GM06990 (cell line): ENCODE measurements around the gene LAGE3.

ENCODE experiments used
- DNase-seq: peaks from one replicate; pipeline ENCODE4 v3.0.0-alpha.2; 2011; ENCODE audit not compliant: insufficient read length; ENCODE audit errors: extremely low read depth
- H3K27me3 ChIP-seq: replicated peaks from 2 replicates; pipeline ENCODE4 v1.6.0; 2011; ENCODE audit warnings: low read length; ENCODE audit not compliant: control insufficient read depth, insufficient read depth
- H3K36me3 ChIP-seq: 2 replicates; pipeline ENCODE4 v1.5.1; 2011; ENCODE audit warnings: low read length; ENCODE audit not compliant: control insufficient read depth, insufficient read depth
- H3K4me3 ChIP-seq: replicated peaks from 2 replicates; pipeline ENCODE4 v1.5.1; 2011; ENCODE audit warnings: low read depth, mild to moderate bottlenecking, control low read depth, low read length
- TF ChIP-seq, protein P1 (sequence below): IDR thresholded peaks from 2 replicates; pipeline ENCODE4 v1.5.1; 2011; ENCODE audit warnings: low read length, control low read depth, mild to moderate bottlenecking, inconsistent platforms; ENCODE audit not compliant: insufficient read depth, poor library complexity, severe bottlenecking

LAGE3 gene

DNA sequence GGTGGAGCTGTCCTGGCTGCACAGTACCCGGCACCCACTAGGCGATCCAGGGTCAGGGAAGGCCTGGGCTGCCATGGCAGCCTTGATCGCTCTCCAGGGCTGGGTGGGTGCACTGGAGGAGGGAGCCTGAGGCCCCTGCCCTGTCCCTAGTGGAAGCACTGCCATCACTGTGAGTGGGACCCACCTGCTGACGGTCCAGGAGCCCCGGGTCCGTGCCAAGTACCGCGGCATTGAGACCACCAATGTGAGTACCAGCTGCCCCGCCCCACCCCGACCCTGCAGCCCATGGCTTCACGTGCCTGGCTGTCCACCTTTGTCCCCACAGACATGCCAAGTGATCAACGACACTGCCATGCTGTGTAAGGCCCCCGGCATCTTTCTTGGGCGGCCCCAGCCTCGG lies 12.2 kb downstream of the LAGE3 start:
- H3K27me3 ChIP-seq = no peaks in the 10 kb centered on the region
- H3K36me3 ChIP-seq = no peaks in the 10 kb centered on the region; the same call in 1 of the 2 replicates
- no peak for DNase-seq
- TF ChIP-seq, protein P1, sequence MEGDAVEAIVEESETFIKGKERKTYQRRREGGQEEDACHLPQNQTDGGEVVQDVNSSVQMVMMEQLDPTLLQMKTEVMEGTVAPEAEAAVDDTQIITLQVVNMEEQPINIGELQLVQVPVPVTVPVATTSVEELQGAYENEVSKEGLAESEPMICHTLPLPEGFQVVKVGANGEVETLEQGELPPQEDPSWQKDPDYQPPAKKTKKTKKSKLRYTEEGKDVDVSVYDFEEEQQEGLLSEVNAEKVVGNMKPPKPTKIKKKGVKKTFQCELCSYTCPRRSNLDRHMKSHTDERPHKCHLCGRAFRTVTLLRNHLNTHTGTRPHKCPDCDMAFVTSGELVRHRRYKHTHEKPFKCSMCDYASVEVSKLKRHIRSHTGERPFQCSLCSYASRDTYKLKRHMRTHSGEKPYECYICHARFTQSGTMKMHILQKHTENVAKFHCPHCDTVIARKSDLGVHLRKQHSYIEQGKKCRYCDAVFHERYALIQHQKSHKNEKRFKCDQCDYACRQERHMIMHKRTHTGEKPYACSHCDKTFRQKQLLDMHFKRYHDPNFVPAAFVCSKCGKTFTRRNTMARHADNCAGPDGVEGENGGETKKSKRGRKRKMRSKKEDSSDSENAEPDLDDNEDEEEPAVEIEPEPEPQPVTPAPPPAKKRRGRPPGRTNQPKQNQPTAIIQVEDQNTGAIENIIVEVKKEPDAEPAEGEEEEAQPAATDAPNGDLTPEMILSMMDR = no peak
- H3K4me3 ChIP-seq = no peak overlapping the region

DNA sequence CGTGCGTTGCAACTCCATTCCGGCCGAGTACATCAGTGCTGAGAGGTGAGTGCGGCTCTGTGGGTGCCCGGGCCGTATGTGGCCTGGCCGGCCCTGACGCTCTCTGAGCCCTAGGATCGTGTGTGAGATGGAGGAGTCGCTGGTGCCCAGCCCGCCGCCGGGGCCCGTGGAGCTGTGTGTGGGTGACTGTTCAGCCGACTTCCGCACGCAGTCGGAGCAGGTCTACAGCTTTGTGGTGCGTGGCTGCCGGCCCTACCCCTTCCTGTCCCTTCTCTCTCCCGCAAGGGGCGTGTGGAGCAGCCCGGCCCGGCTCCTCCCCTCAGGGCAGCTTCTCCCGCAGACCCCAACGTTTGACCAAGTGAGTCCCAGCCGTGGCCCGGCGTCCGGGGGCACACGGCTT lies 13.0 kb downstream of the LAGE3 start:
- no peaks in the 10 kb centered on the region; the same call in 1 of the 2 replicates for H3K36me3 ChIP-seq
- DNase-seq = no peak
- H3K27me3 ChIP-seq = no peaks in the 10 kb centered on the region
- TF ChIP-seq, protein P1 = no peak
- H3K4me3 ChIP-seq = no peak overlapping the region

DNA sequence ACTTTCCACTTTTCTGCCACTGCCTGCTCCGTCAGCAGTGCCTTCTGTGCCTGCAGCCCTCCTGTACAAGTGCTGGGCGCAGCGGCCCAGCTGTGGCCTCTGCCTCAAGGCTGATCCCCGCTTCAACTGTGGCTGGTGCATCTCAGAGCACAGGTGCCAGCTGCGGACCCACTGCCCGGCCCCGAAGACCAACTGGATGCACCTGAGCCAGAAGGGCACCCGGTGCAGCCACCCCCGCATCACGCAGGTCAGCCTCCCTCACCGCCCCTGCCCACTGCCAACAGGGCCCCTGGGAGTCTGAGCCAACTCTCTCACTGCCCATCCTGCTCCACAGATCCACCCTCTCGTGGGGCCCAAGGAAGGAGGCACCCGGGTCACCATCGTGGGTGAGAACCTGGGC lies 13.5 kb downstream of the LAGE3 start:
- H3K27me3 ChIP-seq = no peaks in the 10 kb centered on the region
- TF ChIP-seq, protein P1 = no peak
- no peaks in the 10 kb centered on the region; the same call in 1 of the 2 replicates for H3K36me3 ChIP-seq
- DNase-seq = no peak
- no peak overlapping the region for H3K4me3 ChIP-seq

DNA sequence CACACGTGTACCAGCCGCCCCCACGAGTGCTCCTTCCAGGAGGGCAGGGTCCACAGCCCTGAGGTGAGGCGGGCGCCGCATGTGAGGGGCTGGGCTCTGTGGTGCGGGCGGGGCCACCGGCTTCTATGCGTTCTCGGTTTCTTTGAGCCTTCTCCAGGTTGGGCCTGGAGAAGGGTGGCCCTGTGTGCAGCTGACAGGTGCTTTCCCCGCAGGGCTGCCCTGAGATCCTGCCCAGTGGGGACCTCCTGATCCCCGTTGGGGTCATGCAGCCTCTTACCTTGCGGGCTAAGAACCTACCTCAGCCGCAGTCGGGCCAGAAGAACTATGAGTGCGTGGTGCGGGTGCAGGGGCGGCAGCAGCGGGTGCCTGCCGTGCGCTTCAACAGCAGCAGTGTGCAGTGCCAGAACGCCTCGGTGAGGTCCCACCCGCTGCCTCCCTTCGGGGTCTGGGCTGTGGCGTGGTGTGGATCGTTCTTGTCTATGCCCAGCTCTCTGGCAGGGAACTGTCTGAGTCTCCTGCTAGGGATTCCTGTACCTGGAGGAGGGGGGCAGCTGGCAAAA lies 14.2 kb downstream of the LAGE3 start:
- H3K27me3 ChIP-seq = no peaks in the 10 kb centered on the region
- DNase-seq = no peak
- H3K4me3 ChIP-seq = no peak overlapping the region
- TF ChIP-seq, protein P1 = no peak
- H3K36me3 ChIP-seq = no peaks in the 10 kb centered on the region; the same call in 1 of the 2 replicates

DNA sequence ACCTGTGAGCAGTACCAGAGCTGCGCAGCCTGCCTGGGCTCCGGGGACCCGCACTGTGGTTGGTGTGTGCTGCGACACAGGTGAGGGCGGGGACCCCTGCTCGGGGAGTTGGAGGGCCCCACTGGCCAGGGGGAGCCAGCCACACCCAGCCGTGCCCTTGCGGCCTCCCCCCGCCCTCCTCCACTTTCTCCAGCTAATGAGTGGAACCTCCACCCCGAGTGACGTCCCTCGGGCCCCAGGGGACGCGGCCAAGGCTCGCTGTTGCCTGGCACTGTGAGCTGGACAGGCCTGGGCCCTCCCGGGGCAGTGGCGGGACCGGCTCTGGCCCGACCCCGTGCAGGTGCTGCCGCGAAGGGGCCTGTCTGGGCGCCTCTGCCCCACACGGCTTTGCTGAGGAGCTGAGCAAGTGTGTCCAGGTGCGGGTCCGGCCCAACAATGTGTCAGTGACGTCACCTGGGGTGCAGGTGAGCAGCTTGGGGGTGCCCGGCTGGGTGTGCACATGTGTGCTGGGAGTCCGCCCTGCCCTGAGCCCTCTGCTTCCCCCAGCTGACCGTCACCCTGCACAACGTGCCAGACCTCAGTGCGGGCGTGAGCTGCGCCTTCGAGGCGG lies 15.4 kb downstream of the LAGE3 start:
- Histone ChIP-seq H3K27me3 (no peaks in the 10 kb centered on the region), H3K4me3 (no peak overlapping the region), H3K36me3 (no peaks in the 10 kb centered on the region; the same call in 1 of the 2 replicates)
- TF ChIP-seq, protein P1 = no peak
- no peak for DNase-seq
